Heart right ventricle (tissue), 16 donors: ENCODE measurements around the gene PPFIA2. TPM values are rescaled to one million over a fixed set of nuclear protein-coding genes. Genes with fewer than 3 reads are reported as not detected.

Experiments used
- ATAC-seq, 8 donors: fragments of 200-7000 bp; cut with Tn5 transposase; one replicate each; pipeline ENCODE4 v1.9.1; 2020; ENCODE audit warnings: mild to moderate bottlenecking in 8 of 8, moderate library complexity in 8 of 8, moderate number of reproducible peaks in 1 of 8
- DNase-seq, 2 donors: peaks; one replicate each; pipeline ENCODE4 v3.0.0-alpha.2; 2020
- H3K27ac ChIP-seq, 10 donors: fragments of 200-600 bp; sonication (generic) in 2 of 10; one replicate each; pipeline versions ENCODE4 v1.5.0 to v1.8.0; 2020 to 2022; ENCODE audit warnings: mild to moderate bottlenecking in 3 of 10
- H3K27me3 ChIP-seq, 7 donors: fragments of 200-600 bp; one replicate each; pipeline ENCODE4 v1.8.0; 2021 to 2022; ENCODE audit warnings: mild to moderate bottlenecking in 2 of 7
- H3K36me3 ChIP-seq, 9 donors: fragments of 200-600 bp; sonication (generic) in 1 of 9; one replicate each; pipeline versions ENCODE4 v1.5.0 to v1.8.0; 2020 to 2022; ENCODE audit warnings: mild to moderate bottlenecking in 2 of 9
- H3K4me1 ChIP-seq, 9 donors: fragments of 200-600 bp; sonication (generic) in 1 of 9; one replicate each; pipeline versions ENCODE4 v1.5.0 to v1.8.0; 2020 to 2022; ENCODE audit warnings: mild to moderate bottlenecking in 4 of 9
- H3K4me3 ChIP-seq, 10 donors: fragments of 200-600 bp; sonication (generic) in 2 of 10; one replicate each; pipeline versions ENCODE4 v1.5.0 to v1.8.0; 2020 to 2022; ENCODE audit warnings: mild to moderate bottlenecking in 7 of 10, moderate library complexity in 2 of 10
- H3K9me3 ChIP-seq, 11 donors: fragments of 200-600 bp in 10 of 11; sonication (generic) in 2 of 11; one replicate each; pipeline versions ENCODE4 v1.5.0 to v1.8.0; 2013 to 2022; ENCODE audit warnings: mild to moderate bottlenecking in 2 of 11, control low read depth in 1 of 11, moderate library complexity in 1 of 11
- CTCF ChIP-seq, 9 donors: fragments of 200-600 bp; sonication (generic) in 2 of 9; IDR thresholded peaks; one replicate each; pipeline versions ENCODE4 v1.5.0 to v1.8.0; 2021 to 2022; ENCODE audit warnings: antibody characterized with exemption in 9 of 9, mild to moderate bottlenecking in 5 of 9, moderate library complexity in 1 of 9
- WGBS, 2 donors: extraction: QIAGEN DNeasy Blood & Tissue Kit; methylation state at CpG; one replicate each; pipeline ENCODE4 v1.1.7; 2013; ENCODE audit warnings: inconsistent platforms in 1 of 2; 5-methylcytosine and 5-hydroxymethylcytosine counted together
- intact Hi-C, 10 donors: fragments of 100-400 bp; cut with DNase I; formaldehyde crosslinking; loops; one replicate each; pipeline versions ENCODE4 v1.11.1 to v1.14.2; 2022
- polyA plus RNA-seq, 2 donors: library from polyadenylated mRNA; stranded (reverse); fragments of 200-250 nt; gene quantifications; one replicate each; pipeline ENCODE4 v1.2.3, GENCODE V29; 2013
- total RNA-seq, 10 donors: library from RNA; stranded (reverse); fragmentation: NEBNext Ultra II Directional in 3 of 10; extraction: Animal tissue kit (Norgen Biotek cat#: 25700) in 3 of 10; gene quantifications; one replicate each; pipeline versions ENCODE4 v1.2.1 to v1.2.4, GENCODE V29; 2021 to 2023
- donor health status: Arrhythmogenic right ventricular cardiomyopathy.
- donor health status: ischemic (EF 13 %, LVEDD 7.1; RV severe dilation, severe dysfunction).
- donor health status: healthy with polysubstance abuse.
- donor health status: DM: no; HTN: yes; CAD: no.
- donor health status: DM: no; HTN: no; CAD: no.
- donor health status: ischemic (EF 25% LVEDD 6.9; RV normal size, moderate dysfunction).
- donor health status: ischemic (EF 25% LVEDD 5.7; RV mildly dilated, moderate dysfunction).
- donor health status: healthy.
- donor health status: DM: yes; HTN: yes; CAD: no.
- donor health status: Ischemic cardiomyopathy.
- donor health status: ischemic (EF 35%, LVEDD 5.7; RV mildly dilated, moderate dysfunction).
- donor health status: nonischemic (EF 11% LVEDD 7.7; RV severe dilation, severe dysfunction).
- donor health status: DM: yes; HTN: yes; CAD: no.
- donor health status: PGD.
- donor health status: ischemic (EF 29% LVEDD 5.4; RV normal size, mild dysfunction).
- donor health status: nonischemic (EF 23%, LVEDD 6.1; RV moderate dilation, normal function).

Gene PPFIA2
- total and polyA plus RNA-seq, 12 donors, result 0.15 to 1.3 (median 0.52) TPM; not detected in 1

GRCh38 chr12:81492131-81492720 lies 266.9 kb downstream of the PPFIA2 start:
- H3K9me3 ChIP-seq, result no peaks in the 10 kb centered on the region
- no peaks in the 10 kb centered on the region for H3K27me3 ChIP-seq
- H3K4me1 ChIP-seq, result no peaks in the 10 kb centered on the region
- H3K36me3 ChIP-seq, result no peaks in the 10 kb centered on the region
- no peak overlapping the region for H3K4me3 ChIP-seq
- intact Hi-C loops, result no loop called here
- no peak overlapping the region for H3K27ac ChIP-seq
- WGBS, 2 donors, result 38 to 39% methylated on average over 2 of the region's 2 CpGs
- no peak for ATAC-seq
- peak in 1 of 2 donors; percentile 6 for DNase-seq
- TF ChIP-seq CTCF (IDR thresholded peaks at IDR 0.05), result no peak

GRCh38 chr12:81472934-81473333 lies 286.2 kb downstream of the PPFIA2 start:
- no peak for ATAC-seq
- no peak for TF ChIP-seq CTCF (IDR thresholded peaks at IDR 0.05)
- H3K4me1 ChIP-seq, result no peaks in the 10 kb centered on the region

GRCh38 chr12:81470923-81471322 lies 288.2 kb downstream of the PPFIA2 start:
- no peak for TF ChIP-seq CTCF (IDR thresholded peaks at IDR 0.05)
- H3K4me1 ChIP-seq, result no peaks in the 10 kb centered on the region
- H3K4me3 ChIP-seq, result no peak overlapping the region
- no peaks in the 10 kb centered on the region for H3K36me3 ChIP-seq
- no peak overlapping the region for H3K27ac ChIP-seq
- no peaks in the 10 kb centered on the region for H3K9me3 ChIP-seq
- intact Hi-C loops, result no loop called here
- ATAC-seq, result no peak
- H3K27me3 ChIP-seq, result no peaks in the 10 kb centered on the region
- 75 to 86% methylated on average over 1 of the region's 1 CpG for WGBS, 2 donors
- DNase-seq, result no peak

More at GRCh38 chr12:81472934-81473333, 286.2 kb downstream of the PPFIA2 start:
- intact Hi-C loops, result no loop called here
- DNase-seq, result no peak
- Histone ChIP-seq H3K36me3 (no peaks in the 10 kb centered on the region), H3K9me3 (peaks cover 0 to 1% (median 0%) of the 10 kb centered on the region in 11 donors), H3K27me3 (no peaks in the 10 kb centered on the region), H3K27ac (no peak overlapping the region), H3K4me3 (no peak overlapping the region)
- 87 to 88% methylated on average over 5 of the region's 5 CpGs for WGBS, 2 donors

GRCh38 chr12:81468206-81468605 lies 290.9 kb downstream of the PPFIA2 start:
- no peak for TF ChIP-seq CTCF (IDR thresholded peaks at IDR 0.05)
- ATAC-seq, result no peak
- no peaks in the 10 kb centered on the region for H3K27me3 ChIP-seq
- H3K4me3 ChIP-seq, result no peak overlapping the region
- no peaks in the 10 kb centered on the region for H3K9me3 ChIP-seq
- DNase-seq, result no peak
- H3K27ac ChIP-seq, result no peak overlapping the region
- no peaks in the 10 kb centered on the region for H3K36me3 ChIP-seq
- intact Hi-C loops, result no loop called here
- H3K4me1 ChIP-seq, result no peaks in the 10 kb centered on the region
- 49 to 64% methylated on average over 2 of the region's 2 CpGs for WGBS, 2 donors
